ENCODE results near the gene MMP14. TPM values are rescaled to one million over a fixed set of nuclear protein-coding genes. Genes with fewer than 3 reads are reported as not detected.

MMP14 gene
- total RNA-seq, 1 experiment from 2014 or later, result 17.8 TPM

DNA sequence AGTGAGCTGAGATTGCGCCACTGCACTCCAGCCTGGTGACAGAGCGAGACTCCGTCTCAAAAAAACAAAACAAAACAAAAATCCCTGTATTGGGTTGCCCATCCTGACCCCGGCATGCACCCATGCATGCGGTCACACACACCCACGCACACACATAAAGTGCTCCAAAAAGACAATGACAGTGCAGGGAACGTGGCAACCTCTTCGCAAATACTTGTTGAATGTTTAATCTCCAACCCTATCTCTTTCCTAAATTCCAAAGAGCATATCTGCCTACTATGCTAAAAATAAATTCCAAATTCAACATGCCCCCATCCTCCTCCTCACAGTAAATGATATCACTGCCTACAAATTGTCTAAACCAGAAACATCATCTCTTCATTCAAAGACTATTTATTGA lies 34.7 kb upstream of the MMP14 start:
- H3K9me3 ChIP-seq (ENCODE audit: control insufficient read depth in 1 of 2, insufficient read depth in 1 of 2, low read depth in 1 of 2, low read length in 2 of 2), result no peaks in the 10 kb centered on the region
- H3K27ac ChIP-seq (ENCODE audit: low read depth, low read length), result no peak overlapping the region
- ATAC-seq, result no peak
- H3K4me3 ChIP-seq (replicated peaks in 1 of 2; ENCODE audit: low read depth in 1 of 2, low read length in 2 of 2), result no peak overlapping the region
- H3K4me1 ChIP-seq (ENCODE audit: control insufficient read depth in 1 of 2, insufficient read depth in 2 of 2, low read length in 2 of 2), result no peaks in the 10 kb centered on the region
- POLR2A ChIA-PET, result no interaction called here
- H3K4me2 ChIP-seq (ENCODE audit: low read length), result no peak overlapping the region
- CTCF ChIA-PET, result no interaction called here
- no peak overlapping the region for H3K9ac ChIP-seq (ENCODE audit: low read length)
- intact Hi-C loops (cut with micrococcal nuclease), result no loop called here
- RAD21 ChIA-PET (ENCODE audit: low non-redundant PET in 1 of 2, low total read pairs in 2 of 2, uncharacterized antibody in 2 of 2, unreplicated experiment in 2 of 2), result no interaction called here
- H2AFZ ChIP-seq (ENCODE audit: low read depth, low read length, poor library complexity, severe bottlenecking), result no peak overlapping the region
- no peaks in the 10 kb centered on the region for H3K79me2 ChIP-seq (ENCODE audit: insufficient read depth, low read length)
- no peak for TF ChIP-seq POLR2AphosphoS5 (IDR thresholded peaks at IDR 0.05; ENCODE audit: low read depth, low read length)
- TF ChIP-seq, protein P1, sequence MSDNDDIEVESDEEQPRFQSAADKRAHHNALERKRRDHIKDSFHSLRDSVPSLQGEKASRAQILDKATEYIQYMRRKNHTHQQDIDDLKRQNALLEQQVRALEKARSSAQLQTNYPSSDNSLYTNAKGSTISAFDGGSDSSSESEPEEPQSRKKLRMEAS (IDR thresholded peaks at IDR 0.05), result no peak
- no peak for TF ChIP-seq EZH2phosphoT487 (IDR thresholded peaks at IDR 0.05; ENCODE audit: borderline replicate concordance)
- TF ChIP-seq, protein P2, sequence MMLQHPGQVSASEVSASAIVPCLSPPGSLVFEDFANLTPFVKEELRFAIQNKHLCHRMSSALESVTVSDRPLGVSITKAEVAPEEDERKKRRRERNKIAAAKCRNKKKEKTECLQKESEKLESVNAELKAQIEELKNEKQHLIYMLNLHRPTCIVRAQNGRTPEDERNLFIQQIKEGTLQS (IDR thresholded peaks at IDR 0.05), result no peak
- no peak for TF ChIP-seq CBX3 (IDR thresholded peaks at IDR 0.05; ENCODE audit: low read depth)
- TF ChIP-seq JUND (IDR thresholded peaks at IDR 0.05), result no peak
- no peak for TF ChIP-seq CEBPB (IDR thresholded peaks at IDR 0.05; ENCODE audit: low read depth)
- TF ChIP-seq, protein P3, sequence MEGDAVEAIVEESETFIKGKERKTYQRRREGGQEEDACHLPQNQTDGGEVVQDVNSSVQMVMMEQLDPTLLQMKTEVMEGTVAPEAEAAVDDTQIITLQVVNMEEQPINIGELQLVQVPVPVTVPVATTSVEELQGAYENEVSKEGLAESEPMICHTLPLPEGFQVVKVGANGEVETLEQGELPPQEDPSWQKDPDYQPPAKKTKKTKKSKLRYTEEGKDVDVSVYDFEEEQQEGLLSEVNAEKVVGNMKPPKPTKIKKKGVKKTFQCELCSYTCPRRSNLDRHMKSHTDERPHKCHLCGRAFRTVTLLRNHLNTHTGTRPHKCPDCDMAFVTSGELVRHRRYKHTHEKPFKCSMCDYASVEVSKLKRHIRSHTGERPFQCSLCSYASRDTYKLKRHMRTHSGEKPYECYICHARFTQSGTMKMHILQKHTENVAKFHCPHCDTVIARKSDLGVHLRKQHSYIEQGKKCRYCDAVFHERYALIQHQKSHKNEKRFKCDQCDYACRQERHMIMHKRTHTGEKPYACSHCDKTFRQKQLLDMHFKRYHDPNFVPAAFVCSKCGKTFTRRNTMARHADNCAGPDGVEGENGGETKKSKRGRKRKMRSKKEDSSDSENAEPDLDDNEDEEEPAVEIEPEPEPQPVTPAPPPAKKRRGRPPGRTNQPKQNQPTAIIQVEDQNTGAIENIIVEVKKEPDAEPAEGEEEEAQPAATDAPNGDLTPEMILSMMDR (IDR thresholded peaks at IDR 0.05 in 2 of 3, conservative IDR thresholded peaks at IDR 0.05 in 1 of 3; ENCODE audit: borderline replicate concordance in 1 of 3, insufficient read depth in 1 of 3, low read depth in 2 of 3, low read length in 2 of 3), result no peak
- TF ChIP-seq RAD21 (IDR thresholded peaks at IDR 0.05; ENCODE audit: low read depth), result no peak
- TF ChIP-seq YY1 (IDR thresholded peaks at IDR 0.05; ENCODE audit: extremely low read depth, insufficient replicate concordance, low read depth, low read length), result no peak
- TF ChIP-seq FOSL1 (IDR thresholded peaks at IDR 0.05; ENCODE audit: low read depth), result no peak
- no peak for TF ChIP-seq ZFX (IDR thresholded peaks at IDR 0.05)
- no peak for TF ChIP-seq SIN3A (IDR thresholded peaks at IDR 0.05; ENCODE audit: low read depth)
- H3K9me2 ChIP-seq (ENCODE audit: insufficient read depth), result no peaks in the 10 kb centered on the region
- no peaks in the 10 kb centered on the region for H4K20me1 ChIP-seq (ENCODE audit: insufficient read depth)
- H3K27me3 ChIP-seq (ENCODE audit: insufficient read depth, low read length), result no peaks in the 10 kb centered on the region
- no TSS peak for BruUV-seq (replicated peaks)
- no peak for DNase-seq (ENCODE audit: low read depth, low spot score)
- no peaks in the 10 kb centered on the region for H3K36me3 ChIP-seq (ENCODE audit: control insufficient read depth in 1 of 2, insufficient read depth in 2 of 2, low read length in 2 of 2)
